GM18499 (cell line): ENCODE data around the gene PRRX2.
"Not testable (repeated sequence)": the region's sequence is repeated elsewhere in the genome, so short reads cannot be mapped to it uniquely, and the experiment has no call there.

Experiments used
- ATAC-seq: cut with Tn5 transposase; IDR thresholded peaks from one replicate; pipeline ENCODE4 v1.9.1; 2021; ENCODE audit warnings: moderate number of reproducible peaks; ENCODE audit not compliant: insufficient read depth, unreplicated experiment

PRRX2 gene

GRCh38 chr9:129724456-129725190 lies 59.2 kb downstream of the PRRX2 start:
- ATAC-seq: no peak

GRCh38 chr9:129725795-129726251 lies 60.4 kb downstream of the PRRX2 start:
- no peak for ATAC-seq

GRCh38 chr9:129726322-129727160 lies 61.1 kb downstream of the PRRX2 start:
- ATAC-seq: no peak

- ATAC-seq: no peak
These were observed 63.3 kb downstream of the PRRX2 start for GRCh38 chr9:129728744-129729143.

- no peak for ATAC-seq
These were observed 66.1 kb downstream of the PRRX2 start for GRCh38 chr9:129731477-129732085.

GRCh38 chr9:129732100-129732499 lies 66.7 kb downstream of the PRRX2 start:
- ATAC-seq: no peak

GRCh38 chr9:129732946-129733631 lies 67.6 kb downstream of the PRRX2 start:
- ATAC-seq: no peak

GRCh38 chr9:129733632-129733953 lies 68.1 kb downstream of the PRRX2 start:
- no peak for ATAC-seq

GRCh38 chr9:129735546-129735945 lies 70.1 kb downstream of the PRRX2 start:
- ATAC-seq: no peak

GRCh38 chr9:129736334-129736733 lies 70.9 kb downstream of the PRRX2 start:
- no peak for ATAC-seq

GRCh38 chr9:129737479-129738274 lies 72.2 kb downstream of the PRRX2 start:
- ATAC-seq: no peak

GRCh38 chr9:129739432-129739831 lies 74.0 kb downstream of the PRRX2 start:
- ATAC-seq: no peak

GRCh38 chr9:129740174-129740573 lies 74.7 kb downstream of the PRRX2 start:
- no peak for ATAC-seq

GRCh38 chr9:129740666-129741464 lies 75.4 kb downstream of the PRRX2 start:
- no peak for ATAC-seq

GRCh38 chr9:129745200-129745599 lies 79.8 kb downstream of the PRRX2 start:
- ATAC-seq: no peak

- no peak for ATAC-seq
These were observed 80.8 kb downstream of the PRRX2 start for GRCh38 chr9:129746092-129746777.

GRCh38 chr9:129748249-129748648 lies 82.8 kb downstream of the PRRX2 start:
- no peak for ATAC-seq

- not testable (repeated sequence) for ATAC-seq
These were observed 83.6 kb downstream of the PRRX2 start for GRCh38 chr9:129749052-129749451.
